Measurements from ENCODE around the gene HHAT. TPM values are rescaled to one million over a fixed set of nuclear protein-coding genes. Genes with fewer than 3 reads are reported as not detected.
"Not testable (repeated sequence)": the region's sequence is repeated elsewhere in the genome, so short reads cannot be mapped to it uniquely, and the experiment has no call there.

HHAT gene
- polyA plus RNA-seq, 10 donors = 3.5 to 6.0 (median 4.5) TPM

DNA sequence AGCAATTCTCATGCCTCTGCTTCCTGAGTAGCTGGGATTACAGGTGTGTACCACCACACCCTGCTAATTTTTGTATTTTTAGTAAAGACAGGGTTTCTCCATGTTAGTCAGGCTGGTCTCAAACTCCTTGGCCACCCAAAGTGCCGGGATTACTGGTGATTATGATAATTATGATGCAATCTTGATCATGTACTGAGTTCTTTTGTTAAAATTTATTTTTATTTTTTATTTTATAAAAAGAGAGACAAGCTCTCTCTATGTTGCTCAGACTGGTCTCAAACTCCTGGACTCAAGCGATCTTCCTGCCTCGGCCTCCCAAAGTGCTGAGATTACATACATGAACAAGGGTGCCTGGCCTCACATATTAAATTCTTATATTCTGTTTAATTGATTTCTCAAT lies 25.6 kb downstream of the HHAT start:
- DNase-seq = not testable (repeated sequence)

DNA sequence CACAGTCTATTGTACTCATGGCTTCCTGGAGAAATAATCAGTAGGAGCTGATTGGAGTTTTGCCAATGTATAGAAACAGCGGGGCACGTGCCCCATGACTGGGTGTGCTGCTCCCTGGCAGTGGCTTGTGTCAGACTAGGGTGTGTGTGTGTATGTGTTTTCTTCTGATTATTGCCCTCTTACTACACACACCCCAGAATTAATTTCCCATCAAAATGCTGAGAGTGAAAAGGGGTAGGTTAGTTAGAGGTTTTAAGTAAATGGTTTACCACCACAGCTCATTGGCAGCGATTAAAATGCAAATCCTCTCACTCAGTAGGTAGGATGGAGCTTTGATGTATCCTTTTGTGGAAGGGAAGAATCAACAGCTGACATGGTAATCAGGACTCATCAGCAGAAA lies 29.9 kb downstream of the HHAT start:
- DNase-seq = no peak

DNA sequence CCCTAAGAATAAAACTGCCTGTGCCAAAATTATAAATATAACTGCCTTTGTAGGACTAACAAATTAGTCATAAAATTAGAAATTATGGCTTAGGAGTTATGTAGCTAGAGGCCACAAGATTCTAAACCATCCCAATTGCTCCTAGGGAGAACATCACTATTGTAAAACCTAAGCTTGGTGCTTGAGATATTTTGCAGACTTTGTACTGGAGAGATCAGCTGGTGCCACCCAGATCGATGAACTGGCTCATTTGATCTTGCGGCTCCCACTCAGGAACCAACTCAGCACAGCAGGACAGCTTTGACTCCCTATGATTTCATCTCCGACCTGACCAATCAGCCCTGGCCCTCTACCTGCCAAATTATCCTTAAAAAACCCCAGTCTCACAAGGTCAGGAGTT lies 30.6 kb downstream of the HHAT start:
- no peak for DNase-seq

DNA sequence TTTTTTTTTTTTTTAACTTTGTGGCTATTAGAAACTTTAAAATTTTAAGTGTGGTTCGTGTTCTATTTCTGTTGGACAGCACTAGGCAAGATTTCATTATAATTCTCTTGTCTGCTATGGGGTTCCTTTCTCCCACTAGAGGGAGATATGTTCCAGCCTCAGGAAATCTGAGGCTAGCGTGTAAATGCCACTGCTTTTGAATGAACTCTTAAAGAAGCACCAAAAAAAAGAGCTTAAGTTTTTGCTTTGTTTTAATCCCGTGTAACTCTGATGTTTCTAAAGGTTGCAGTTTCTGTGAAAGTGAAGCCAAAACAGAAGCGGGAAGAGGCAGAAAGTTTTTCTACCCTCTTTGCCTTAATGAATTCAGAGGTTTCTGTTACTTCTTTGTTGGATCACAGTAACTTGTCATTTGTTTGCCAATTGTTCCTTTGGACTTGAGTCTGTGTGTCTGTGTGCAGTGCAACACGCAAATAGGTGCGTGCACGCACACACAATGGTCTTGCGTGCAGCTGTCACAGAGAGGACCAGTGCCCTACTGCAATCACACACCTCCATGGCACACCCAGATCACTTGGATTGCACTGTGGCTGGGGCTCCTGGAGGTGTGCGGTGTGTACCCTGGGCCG lies 32.3 kb downstream of the HHAT start:
- DNase-seq = peak; percentile 33 to 74 (median 64)

DNA sequence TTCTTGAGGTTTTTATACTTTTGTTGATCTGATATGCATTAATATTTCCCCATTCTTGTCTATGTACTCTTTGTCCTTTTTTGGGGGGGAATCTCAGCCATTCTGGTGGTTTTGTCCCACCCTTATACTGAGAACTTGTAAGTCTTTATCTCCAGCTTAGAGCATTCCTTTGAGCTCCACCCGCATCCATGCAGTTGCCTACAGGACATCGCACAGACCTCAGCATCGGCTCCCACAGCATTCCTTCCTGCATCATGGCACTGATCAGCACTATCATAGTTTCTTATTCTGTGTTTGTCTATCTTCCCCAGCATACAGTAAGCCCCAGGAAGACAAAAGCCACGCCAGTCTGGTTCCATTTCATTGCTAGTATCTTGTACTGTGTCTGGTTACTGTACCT lies 33.0 kb downstream of the HHAT start:
- DNase-seq = no peak

DNA sequence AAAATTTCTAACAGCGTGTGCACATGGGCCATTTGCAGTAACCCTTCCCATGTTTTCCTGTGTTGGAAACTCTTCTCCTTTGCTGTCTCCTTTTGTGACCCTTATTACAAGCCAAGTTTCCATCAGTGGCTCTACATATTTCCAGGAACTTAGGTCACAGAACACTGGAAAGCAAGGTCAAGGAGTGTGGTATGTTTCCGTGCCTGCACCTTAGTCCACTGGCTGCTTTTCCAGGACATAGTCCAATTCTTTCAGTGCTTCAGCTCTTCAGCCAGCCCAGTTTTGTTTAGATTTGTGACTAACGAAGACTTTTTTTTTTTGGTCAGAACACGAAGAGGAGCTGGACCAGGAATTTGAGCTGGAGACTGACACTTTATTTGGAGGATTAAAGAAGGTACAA lies 33.8 kb downstream of the HHAT start:
- peak; percentile 11 to 55 (median 24) for DNase-seq

DNA sequence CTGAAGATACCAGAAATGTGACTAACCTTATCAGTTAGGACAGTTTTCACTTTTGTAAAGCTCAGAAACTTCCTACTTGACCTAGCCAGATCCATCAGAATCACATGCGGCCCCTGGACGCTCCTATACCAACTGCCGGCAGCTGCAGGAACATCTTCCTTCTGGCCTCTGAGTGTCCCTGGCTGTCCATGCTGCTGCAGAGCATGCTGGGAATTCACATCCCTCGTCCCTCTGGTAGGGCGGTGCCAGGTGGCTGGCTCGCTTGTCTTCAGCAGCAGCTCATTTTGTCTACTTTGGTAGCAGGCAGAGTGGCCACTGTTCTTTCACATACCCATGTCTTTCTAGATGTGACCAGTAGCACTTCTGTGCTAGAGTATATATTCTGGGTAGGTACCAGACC lies 34.4 kb downstream of the HHAT start:
- no peak for DNase-seq

DNA sequence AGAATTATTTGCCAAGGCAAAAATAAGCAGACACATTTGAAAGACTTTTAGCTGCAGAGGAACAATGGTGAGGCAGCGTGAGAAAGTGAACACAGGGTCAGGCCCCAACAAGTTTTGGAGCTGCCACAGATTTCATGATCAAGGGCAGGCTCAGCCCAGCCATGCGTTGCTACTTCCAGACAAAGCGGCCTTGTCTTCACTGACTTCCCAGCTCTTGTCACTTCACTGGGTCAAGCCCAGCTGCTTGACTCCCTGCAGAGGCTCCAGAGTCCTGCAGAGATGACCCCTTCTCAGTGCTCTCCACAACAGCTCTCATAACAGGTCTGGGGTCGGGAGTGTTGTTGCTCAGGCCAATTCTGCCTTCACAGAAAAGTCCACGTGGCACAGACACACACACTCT lies 35.8 kb downstream of the HHAT start:
- no peak for DNase-seq

DNA sequence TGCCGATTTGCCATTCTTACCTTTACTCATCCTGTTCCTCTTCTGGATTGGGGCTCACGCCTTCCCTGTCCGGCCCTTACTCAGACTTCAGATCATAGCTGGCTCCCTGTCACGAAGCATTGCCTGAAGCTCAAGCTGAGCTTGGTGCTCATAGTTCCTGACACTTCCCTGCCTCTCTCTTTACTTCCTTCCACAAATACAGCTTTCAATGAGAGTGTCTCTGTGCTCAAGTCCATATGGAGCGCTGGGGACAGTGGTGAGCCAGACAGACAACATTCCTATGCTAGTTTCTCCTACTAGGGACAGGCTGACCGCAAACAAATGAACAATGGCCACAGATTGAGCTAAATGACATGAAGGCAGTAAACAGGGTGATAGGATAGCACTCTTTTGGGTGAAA lies 38.1 kb downstream of the HHAT start:
- no peak for DNase-seq

DNA sequence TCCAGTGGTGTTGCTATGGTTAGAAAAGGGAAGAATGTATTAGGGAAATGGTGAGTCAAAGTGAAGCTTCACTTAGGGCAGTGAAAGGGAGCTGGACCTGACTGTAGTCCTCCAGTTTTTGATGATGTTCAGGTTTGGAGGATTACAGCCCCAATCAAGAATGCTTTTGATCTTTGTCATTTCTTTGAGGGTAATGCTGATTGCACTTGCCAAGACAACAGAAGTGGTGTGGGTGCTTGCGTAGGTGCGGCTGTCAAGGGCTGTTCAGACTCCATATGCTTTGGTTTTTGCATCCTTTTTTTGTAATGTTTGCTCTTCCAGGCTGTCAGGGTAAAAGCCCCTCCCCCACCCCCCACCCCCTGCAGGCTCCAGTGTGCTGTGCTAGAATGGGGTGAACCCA lies 38.9 kb downstream of the HHAT start:
- no peak for DNase-seq

DNA sequence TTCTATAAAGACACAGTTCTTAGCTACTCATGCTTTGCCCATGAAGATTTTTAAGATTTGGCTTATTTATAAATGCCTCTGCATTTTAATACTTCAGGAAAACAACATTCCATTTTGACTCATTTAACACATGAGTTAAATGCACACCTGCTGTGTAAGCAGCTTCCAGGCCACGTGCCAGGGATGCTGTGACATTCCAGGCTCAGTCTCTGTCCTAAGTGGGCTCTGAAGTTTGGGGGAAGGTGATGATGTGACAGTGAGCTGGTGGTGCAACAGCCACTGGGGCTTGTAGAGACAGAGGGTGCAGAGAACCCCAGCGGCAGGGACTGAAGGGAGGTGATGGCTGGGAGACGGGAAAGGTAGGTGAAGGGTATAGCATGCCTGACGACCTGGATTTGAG lies 40.7 kb downstream of the HHAT start:
- no peak for DNase-seq

DNA sequence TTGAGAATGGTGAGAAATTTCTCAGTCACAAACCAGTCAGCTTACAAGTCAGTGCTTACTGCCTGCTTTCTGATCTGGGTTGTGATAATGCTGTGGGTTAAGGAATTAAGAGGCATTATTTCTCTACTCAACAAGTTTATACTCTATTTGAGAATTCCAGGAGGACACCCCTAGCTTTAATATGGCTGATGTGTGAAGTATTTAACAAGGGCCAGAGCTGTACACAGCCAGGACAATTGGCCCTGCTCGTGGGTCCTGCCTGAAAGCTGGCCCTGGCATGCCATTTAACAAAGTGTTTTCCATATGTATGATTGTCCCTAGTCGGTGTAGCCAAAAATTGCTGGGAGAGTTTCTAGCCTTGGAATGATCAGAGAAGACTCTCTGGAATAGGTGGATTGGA lies 43.2 kb downstream of the HHAT start:
- no peak for DNase-seq

DNA sequence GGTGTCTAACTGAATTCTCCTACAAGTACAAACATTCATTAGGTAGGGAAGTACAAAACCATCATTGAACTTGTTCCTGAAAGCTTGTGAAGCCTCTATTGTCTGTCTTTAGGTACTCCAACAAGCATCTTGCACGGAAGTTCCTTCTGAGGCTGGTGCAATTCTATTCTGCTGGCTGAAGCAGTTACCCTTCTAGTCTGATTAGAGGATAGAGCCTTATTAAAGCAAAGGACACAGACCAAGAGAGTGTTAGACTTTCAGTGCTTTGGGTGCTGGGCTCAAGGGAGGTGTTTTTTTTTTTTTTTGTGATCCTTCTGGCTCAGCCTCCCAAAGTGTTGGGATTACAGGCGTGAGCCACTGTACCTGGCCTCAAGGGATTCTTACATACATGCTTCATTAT lies 43.8 kb downstream of the HHAT start:
- DNase-seq = no peak

DNA sequence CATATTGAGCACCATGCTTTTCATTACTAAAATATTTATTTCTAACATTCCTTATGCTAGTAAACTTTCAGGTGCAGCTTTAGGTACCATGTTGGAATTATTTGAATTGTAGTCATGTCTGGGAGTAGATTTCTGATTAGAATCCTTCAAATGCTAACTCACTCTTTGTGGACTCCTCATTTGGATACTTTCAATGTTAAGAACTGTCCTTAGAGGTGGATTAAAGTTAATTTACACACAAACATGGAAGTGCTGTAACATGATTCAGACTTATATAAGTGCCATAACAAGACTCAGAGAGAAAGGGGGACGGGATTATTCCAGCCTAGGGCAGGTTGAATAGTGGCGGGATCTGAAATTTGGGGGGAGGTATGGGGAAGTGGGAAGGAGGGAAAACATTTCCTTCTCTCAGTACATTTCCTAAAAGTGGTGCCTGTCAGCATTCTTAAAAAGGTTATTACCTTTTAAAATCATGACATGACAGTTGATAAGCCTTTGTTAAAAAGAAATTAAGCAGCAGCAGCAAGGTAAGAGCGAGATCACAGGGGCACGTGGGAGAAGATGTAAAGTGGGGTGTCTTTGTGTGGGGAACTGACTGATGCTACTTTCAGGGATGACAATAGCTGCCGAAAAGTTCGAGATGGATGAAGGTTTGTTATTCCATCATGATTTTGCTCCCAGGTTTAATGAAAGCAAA lies 44.4 kb downstream of the HHAT start:
- DNase-seq = no peak

DNA sequence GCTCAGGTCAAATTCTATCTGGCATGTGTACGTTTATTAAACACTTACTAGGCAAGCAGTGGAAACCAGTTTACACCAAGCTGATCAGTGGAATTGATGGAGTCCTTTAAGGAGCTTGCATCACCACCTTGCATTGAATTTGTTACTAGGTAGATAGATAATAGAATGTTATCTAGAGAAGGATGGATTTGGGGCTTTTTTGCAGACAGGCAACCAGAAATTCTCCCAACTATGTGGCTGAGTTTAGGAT lies 44.9 kb downstream of the HHAT start:
- no peak for DNase-seq

DNA sequence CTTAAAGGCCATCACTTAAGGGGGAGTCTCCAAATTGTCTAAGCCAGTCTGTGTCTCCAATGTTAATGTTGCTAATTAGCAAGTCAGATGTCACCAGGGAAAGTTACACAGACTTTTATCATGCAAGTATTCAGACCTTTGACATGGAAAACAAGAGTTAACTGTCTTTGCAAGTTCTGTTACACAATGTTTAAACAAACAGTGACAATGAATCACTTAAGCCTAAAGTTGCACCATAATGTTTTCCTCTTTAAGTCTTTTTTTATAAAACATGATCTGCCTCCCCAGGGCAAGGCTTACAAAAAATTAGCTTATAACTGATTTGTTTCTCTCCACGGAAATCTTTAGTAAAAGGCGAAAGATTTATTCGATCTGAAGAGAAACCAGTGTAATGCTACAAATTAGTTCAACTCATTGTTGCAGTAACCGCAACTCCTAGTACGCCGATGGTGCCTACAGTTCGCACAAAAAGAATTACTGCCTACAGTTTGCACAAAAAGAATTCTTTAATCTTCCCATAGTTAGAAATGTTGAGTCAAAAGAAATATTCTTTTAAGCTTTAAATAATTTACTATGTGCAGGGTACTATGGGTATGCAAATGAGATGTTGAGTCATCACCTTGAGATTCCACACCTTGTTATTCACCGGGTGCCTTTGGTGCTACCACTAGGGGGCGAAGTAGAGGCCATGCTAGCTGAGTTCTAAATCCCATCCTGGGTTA lies 45.3 kb downstream of the HHAT start:
- DNase-seq = peak in 1 of 3 donors; percentile 94

DNA sequence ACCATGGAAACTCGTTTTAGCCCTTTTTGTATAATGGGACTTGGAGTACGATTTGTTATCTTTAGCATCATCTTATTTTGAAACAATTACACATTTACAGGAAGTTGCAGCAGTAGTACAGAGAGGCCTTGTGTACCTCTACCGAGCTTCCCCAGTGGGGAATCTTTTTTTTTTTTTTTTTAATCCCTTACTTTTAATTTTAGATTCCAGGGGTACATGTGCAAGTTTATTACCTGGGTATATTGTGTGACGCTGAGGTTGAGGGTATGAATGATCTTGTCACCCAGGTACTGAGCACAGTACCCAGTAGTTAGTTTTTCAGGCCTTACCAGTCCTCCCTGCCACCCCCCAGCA lies 45.9 kb downstream of the HHAT start:
- DNase-seq = no peak

DNA sequence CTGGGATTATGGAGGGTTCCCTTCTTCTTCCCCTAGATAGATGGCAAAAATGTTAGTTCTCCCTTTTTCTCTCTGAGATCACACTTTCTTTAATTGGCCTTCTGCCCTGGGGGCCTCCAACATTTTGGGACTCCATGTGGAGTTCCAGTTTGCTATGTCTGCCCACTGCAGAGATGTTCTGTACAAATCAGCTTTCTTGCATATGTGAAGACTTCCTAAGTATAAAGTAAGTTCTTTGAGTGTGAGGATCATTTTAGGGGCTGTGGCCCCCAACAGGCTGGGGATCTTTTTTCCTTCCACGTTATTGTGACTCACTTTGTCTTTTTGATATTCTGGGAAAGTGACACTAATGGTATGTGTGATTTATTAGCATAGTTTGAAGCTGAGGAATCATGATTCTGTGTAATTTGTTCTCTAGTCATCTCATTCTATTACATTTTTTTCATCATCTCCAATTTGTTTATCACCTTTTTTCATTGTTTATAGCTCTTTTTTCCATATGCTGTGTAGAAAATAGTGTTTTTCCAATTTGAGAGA lies 48.2 kb downstream of the HHAT start:
- DNase-seq = peak in 1 of 3 donors; percentile 53

DNA sequence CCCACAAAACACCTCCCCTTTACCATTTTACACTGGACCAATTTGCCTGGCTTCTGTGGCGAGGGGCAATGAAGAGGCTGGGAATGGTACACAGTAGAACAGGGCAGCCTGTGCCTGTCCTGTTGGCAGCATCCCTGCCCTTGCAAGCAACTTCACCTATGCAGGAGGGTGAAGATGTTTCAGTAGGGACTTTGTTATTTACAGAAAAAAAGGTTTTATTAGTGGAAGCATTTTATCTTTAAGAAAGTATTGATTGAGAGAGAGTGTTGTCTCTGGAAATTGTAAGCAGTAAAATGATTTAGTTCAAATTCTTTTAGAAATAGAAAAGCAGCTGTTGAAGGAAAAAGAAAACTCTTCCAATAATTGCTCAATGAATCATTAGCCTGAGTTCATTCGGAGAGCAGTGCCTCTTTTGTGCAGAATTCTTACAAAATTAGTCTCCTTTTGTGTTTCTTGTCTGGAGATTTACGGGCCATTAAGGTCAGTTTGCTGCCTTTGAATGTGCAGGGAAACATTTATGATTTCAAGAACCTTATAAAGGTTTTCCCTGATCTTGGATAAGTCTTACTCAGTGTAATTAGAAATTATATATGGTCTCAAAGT lies 49.1 kb downstream of the HHAT start:
- DNase-seq = peak in 1 of 3 donors; percentile 35

DNA sequence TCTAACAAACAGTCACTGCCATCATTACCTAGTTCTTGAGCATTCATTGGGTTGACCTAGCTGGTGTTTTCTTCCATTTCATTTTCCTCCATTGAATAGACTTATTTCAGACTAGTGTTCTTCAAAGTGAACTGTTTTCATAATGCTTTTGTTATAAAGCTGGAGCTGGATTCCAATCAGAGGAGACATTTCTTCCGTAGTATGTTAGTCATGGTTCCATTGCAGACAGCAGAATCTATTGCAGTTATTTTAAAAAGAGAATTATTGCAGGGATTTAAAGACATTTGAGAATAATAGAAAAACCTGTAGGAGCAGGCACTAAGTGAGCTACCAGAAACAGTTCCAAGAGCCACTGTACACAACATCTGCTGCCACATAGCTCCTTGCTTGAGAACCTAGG lies 50.0 kb downstream of the HHAT start:
- DNase-seq = no peak

DNA sequence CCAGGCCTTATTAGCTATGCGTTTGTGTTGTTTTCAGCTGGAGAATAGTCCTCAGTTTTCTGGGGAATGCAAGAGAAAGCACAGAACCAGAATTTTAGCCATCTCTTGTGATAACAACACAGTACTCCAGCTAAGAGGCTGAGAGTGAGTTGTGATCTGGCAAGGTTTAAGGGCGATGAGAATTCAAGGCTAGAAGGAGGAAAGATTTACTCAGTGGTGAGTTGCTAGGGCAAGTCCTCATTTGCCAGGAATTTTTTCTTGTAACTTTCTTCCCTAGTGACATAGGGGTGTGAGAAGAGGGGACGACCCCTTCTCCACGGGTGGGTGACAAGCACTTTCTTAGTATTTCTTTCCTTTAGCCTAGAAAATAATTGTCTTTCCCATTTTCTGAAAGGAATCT lies 53.2 kb downstream of the HHAT start:
- no peak for DNase-seq

DNA sequence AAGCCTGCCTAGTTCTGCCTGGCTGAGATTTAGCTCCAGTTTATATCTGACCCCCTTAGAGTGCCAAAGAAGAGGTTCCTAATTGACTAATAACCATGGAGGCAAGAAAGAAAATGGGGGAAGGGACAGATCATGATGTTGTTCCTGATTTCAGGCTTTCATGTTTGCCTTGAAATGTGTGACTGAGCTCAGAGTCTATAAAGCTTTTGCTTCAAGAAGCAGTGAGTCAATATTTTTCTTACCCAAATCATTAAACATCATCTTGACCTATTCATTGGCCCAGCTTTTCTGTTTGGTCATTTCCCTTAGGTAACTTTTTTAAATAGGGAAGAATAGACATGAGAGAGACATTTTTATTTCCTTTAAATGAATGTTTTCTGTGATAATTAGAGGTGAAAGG lies 55.9 kb downstream of the HHAT start:
- DNase-seq = no peak

DNA sequence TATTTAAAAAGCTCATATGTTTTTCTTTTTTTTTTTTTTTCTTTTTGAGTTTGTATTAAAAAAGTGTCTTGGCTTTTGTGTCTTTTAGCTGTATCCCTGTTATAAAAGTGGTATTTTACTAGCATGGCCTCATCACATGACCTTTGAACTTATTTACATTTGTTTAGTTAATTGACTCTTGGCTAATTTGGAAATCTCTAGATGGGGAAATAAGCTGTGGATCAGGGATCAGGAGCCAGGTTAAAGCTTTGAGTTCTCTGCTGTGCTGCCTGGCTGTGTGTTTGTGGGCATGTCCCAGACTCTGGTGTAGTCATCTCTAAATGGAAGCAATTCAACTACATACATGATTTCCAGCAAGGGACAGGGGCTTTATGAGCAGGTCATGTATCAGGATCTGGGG lies 56.5 kb downstream of the HHAT start:
- no peak for DNase-seq
